Neural cell (in vitro differentiated cells): ENCODE results near the gene USP22.

ENCODE experiments used
- EP300 ChIP-seq: fragments of 450-650 bp; conservative IDR thresholded peaks from 2 replicates; pipeline ENCODE4 v1.6.1; 2014; ENCODE audit warnings: antibody characterized with exemption, mild to moderate bottlenecking, moderate library complexity; ENCODE audit not compliant: poor library complexity, severe bottlenecking
- POLR2AphosphoS5 ChIP-seq: IDR thresholded peaks from 2 replicates; pipeline ENCODE4 v1.6.1; 2012
- RAD21 ChIP-seq: fragments of 450-650 bp; conservative IDR thresholded peaks from 2 replicates; pipeline ENCODE4 v1.6.1; 2014; ENCODE audit warnings: antibody characterized with exemption, mild to moderate bottlenecking, moderate library complexity
- SMC3 ChIP-seq: fragments of 450-650 bp; conservative IDR thresholded peaks from 2 replicates; pipeline ENCODE4 v1.6.1; 2014; ENCODE audit warnings: antibody characterized with exemption, mild to moderate bottlenecking, moderate library complexity; ENCODE audit not compliant: poor library complexity
- TAF1 ChIP-seq: IDR thresholded peaks from 2 replicates; pipeline ENCODE4 v1.6.1; 2012; ENCODE audit warnings: low read depth
- TF ChIP-seq, protein P1 (sequence below): fragments of 450-650 bp; IDR thresholded peaks from 2 replicates; pipeline ENCODE4 v1.5.1; 2014; ENCODE audit warnings: antibody characterized with exemption, mild to moderate bottlenecking, moderate library complexity; ENCODE audit not compliant: poor library complexity, severe bottlenecking
- TF ChIP-seq, protein P2 (sequence below): IDR thresholded peaks from 2 replicates; pipeline ENCODE4 v1.6.1; 2012; ENCODE audit warnings: borderline replicate concordance

GRCh38 chr17:21028192-21028591 lies 14.6 kb downstream of the USP22 start:
- no peak for TF ChIP-seq POLR2AphosphoS5
- TF ChIP-seq, protein P1, sequence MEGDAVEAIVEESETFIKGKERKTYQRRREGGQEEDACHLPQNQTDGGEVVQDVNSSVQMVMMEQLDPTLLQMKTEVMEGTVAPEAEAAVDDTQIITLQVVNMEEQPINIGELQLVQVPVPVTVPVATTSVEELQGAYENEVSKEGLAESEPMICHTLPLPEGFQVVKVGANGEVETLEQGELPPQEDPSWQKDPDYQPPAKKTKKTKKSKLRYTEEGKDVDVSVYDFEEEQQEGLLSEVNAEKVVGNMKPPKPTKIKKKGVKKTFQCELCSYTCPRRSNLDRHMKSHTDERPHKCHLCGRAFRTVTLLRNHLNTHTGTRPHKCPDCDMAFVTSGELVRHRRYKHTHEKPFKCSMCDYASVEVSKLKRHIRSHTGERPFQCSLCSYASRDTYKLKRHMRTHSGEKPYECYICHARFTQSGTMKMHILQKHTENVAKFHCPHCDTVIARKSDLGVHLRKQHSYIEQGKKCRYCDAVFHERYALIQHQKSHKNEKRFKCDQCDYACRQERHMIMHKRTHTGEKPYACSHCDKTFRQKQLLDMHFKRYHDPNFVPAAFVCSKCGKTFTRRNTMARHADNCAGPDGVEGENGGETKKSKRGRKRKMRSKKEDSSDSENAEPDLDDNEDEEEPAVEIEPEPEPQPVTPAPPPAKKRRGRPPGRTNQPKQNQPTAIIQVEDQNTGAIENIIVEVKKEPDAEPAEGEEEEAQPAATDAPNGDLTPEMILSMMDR: no peak
- TF ChIP-seq, protein P2, sequence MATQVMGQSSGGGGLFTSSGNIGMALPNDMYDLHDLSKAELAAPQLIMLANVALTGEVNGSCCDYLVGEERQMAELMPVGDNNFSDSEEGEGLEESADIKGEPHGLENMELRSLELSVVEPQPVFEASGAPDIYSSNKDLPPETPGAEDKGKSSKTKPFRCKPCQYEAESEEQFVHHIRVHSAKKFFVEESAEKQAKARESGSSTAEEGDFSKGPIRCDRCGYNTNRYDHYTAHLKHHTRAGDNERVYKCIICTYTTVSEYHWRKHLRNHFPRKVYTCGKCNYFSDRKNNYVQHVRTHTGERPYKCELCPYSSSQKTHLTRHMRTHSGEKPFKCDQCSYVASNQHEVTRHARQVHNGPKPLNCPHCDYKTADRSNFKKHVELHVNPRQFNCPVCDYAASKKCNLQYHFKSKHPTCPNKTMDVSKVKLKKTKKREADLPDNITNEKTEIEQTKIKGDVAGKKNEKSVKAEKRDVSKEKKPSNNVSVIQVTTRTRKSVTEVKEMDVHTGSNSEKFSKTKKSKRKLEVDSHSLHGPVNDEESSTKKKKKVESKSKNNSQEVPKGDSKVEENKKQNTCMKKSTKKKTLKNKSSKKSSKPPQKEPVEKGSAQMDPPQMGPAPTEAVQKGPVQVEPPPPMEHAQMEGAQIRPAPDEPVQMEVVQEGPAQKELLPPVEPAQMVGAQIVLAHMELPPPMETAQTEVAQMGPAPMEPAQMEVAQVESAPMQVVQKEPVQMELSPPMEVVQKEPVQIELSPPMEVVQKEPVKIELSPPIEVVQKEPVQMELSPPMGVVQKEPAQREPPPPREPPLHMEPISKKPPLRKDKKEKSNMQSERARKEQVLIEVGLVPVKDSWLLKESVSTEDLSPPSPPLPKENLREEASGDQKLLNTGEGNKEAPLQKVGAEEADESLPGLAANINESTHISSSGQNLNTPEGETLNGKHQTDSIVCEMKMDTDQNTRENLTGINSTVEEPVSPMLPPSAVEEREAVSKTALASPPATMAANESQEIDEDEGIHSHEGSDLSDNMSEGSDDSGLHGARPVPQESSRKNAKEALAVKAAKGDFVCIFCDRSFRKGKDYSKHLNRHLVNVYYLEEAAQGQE: no peak
- TF ChIP-seq RAD21: no peak
- no peak for TF ChIP-seq EP300
- no peak for TF ChIP-seq SMC3
- TF ChIP-seq TAF1: no peak
